ENCODE data around the gene HES6.

The HES6 gene

DNA sequence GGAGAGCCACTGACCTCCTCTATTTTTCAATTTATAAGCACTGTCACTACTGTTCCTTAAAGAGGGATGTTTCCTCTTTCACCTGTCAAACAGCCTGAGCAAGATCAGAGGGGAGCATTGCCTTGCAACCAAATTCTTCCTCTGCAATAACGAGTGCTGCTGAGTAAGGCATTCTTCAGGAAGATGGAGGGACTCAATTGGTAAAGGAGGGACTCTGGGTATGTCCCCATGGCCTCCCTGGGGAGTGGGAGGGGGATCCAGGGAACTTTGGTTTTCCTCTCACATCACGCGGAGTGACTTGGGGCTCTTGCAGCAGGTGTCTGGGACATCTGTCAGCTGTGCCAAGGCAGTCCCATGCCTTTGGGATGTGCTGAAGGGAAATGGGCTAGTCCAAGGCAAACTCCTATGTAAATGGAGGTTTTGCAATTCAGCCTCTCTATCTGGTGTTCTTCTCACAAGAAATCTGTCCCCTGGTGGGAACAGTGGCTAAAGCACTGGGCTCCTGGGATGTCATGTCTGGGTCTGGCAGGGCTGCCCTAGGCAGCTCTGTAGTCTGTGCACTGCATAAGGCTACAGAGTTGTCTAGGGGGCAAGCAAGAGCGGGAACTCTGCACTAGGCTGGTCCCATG, 14.4 kb upstream of the HES6 start:
- no peak for DNase-seq (ENCODE audit: low spot score)

DNA sequence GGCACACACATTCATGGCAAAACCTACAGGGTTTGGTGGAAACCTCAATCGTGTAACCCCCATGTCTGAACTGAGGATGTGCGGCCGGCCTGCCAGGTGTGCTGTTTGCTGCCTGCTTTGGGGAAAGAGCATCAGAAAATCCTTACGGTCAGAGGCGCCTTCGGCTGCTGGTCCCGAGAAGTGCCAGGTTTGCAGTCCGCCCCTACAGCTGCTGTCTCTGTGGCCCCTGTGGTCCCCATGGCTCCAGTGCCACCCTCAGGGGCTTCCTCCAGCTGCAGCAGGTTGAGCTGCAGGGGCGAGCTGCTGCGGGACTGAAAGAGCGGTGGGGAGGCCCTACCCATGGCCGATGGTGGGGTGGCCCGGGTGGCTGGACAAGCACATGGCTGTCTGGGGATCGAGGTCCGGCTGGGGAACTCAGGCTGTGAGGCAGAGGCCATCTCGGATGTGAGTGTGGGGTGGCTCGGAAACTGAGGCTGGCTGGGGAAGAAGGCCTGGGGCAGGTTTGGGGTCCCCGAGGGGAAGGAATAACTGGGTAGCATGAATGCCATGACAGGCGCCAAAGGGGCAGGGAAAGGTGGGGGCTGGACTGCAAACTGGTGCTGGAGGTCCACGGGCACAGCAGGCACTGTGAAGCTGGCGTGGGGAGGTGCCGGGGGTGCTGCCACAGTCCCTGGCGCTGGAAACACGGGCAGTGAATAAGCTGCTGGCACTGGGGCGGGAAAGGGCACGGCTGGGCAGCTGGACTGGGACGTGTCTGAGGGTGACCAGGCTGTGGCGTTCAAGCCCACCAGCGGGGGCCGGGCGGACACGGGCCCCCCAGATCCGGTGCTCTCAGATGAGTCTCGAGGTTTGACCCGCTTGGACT, 13.2 kb upstream of the HES6 start:
- DNase-seq (ENCODE audit: low spot score): no peak

DNA sequence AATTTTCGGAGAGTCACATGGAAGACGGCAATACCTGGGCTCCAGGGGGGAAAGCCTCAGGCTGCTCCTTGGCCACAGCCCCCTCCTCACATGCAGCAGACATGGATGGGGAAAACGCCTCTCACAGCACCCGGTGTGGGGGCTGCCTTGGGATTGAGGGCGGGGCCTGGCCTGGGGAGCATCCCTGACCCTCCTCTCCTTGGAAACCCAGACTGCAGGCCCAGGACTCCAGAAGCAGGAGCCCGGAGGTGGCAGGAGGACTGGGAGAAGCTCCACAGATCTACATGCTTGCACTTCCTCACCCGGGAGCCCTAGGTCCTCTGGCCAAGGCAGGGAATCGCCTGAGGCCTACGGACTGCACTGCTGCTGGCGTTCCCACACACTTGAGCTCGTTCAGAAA, 12.1 kb upstream of the HES6 start:
- no peak for DNase-seq (ENCODE audit: low spot score)

DNA sequence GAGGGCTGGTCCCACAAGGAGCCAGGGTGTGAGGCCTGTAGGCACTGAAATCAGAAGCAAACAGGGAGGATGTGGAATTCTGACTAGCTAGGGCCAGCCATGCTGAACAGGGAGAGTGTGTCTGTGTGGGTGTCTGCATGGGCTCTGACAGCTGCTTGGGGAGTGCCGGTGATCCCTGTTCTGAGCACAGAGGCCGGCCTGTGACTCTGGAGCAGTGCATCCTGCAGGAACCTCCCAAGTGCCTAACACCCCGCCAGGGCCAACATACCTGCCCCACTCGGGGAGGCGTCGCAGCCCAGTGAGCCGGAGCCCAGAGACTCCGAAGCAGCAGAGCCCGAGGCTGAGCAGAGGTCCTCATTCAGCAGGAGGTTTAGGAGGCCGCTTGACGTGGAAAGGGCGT, 11.5 kb upstream of the HES6 start:
- DNase-seq (ENCODE audit: low spot score): no peak

DNA sequence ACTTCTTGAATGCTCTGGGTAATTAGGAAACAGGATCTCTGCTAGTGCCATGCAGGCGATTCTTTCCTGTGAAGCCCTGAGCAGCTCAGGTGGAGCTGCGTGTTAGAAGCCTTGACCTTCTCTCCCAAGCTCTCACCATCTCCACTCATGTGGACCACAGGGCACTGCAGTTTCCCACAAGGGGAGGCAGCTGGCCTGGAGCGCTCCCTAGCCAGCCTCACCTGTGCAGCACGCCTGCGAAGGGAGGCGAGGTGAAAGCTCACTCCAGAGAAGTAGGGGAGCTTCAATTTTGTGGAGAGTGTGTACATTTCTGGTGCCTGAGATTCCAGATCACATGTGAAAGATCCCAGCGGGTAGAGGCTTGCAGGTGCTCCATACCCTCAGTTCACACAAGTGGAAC, 11.1 kb upstream of the HES6 start:
- DNase-seq (ENCODE audit: low spot score): no peak

DNA sequence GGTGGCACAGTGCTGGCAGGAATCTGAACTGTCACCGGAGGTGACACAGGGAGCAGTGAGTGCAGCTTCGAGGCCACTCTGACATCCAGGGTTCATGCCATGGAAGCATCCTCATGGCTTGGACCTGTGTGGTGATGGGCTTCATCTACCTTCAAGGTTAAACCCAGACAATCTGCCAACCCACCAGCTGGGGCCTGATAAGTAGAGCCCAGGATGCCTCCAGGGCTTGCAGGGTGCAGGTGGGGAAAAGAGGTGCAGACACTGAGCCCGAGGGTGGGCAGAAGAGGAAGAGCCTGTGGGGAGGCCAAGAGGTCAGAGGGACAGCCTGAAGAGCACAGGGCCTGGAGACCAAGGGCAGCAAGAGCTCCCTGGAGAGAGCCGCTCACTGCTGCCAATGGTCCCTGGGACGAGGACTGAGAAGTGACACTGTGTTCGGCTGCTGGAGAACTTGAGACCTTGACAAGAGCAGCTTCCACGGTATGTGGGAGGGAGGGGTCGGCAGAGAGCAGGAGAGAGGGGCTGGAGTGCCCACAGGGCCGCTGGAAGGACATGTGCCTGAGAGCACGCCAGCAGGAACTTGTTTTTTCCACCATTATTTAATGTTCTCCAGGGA, 8.1 kb upstream of the HES6 start:
- no peak for DNase-seq (ENCODE audit: low spot score)

DNA sequence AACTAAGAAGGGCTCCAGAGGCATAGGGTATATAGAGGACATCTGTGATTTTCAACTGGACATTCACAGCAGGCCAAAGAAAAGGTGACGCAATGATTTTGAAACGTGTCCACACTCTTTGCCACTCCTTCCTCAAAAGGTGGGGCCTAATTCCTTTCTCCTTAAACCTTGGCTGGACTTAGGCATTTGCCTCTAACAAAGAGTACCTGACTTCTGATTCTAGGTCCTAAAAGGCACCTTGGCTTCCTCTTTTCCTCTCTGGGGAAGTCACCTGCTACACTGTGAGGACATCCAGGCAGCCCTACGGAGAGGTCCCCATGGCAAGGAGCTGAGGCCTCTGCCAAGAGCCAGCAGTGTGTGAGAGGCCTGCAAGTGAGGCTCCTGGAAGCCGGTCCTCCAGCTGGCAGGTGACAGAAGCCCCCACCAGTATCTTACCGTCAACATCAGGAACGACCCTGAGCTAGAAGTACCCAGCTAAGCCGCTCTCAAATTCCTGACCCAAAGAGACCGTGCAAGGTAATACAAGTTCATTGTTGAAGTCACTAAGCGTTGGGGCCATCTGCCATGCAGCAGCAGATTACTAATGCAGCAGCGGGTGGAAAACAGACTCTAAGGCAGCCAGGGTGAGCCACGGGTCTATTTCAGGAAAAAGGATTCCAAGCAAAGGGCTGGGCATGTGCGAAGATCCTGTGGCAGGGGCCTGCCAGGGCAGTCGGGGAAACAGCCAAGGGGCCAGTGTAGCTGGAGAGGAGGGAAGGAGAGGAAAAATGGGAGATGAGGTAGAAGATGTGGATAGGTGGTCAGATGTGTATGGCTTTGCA, 7.4 kb upstream of the HES6 start:
- DNase-seq (ENCODE audit: low spot score): no peak

DNA sequence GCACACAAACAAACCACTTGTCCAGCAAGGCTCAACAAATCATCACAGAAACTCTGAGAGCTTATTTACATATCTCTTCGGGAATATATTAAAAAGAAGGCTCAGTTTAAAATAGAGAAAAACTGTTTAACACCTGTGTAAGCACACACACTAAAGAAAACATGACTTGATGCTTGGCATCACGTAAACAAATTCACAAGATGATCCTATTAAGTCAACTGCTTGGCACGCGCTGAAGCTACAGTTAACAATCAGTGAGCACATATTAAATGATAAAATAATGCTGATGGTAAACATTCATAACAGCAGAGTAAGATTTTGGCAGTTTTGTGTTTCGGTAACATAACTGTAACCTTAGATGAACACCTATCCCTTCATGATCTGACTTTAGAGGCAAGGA, 4.3 kb upstream of the HES6 start:
- no peak for DNase-seq (ENCODE audit: low spot score)

DNA sequence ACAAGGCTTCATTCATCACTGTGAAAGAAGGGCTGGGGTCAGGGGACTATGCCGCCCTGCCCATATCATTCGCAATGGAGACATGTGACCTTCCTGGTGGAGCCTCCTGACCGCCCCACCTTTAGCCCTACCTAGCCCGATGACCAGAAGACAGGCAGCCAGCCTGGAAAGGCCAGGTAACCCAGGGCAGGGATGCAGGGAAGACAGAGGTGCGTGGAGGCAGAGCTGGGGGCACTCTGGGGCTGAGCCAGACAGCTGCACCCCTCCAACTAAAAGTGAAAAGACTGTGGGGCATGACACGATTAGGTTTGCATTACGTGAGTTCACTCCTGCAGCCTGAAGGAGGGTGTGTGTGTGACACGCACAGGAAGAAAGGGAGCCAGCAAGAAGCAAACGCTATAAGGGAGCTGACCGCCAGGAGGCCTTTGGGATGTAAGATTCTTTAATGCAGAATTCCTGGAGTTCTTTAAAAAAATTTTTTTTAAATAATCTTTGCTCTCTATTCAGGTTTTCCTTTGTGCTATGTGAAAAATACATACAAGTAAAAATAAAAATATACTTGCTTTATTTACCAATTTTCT, 3.7 kb upstream of the HES6 start:
- no peak for DNase-seq (ENCODE audit: low spot score)

DNA sequence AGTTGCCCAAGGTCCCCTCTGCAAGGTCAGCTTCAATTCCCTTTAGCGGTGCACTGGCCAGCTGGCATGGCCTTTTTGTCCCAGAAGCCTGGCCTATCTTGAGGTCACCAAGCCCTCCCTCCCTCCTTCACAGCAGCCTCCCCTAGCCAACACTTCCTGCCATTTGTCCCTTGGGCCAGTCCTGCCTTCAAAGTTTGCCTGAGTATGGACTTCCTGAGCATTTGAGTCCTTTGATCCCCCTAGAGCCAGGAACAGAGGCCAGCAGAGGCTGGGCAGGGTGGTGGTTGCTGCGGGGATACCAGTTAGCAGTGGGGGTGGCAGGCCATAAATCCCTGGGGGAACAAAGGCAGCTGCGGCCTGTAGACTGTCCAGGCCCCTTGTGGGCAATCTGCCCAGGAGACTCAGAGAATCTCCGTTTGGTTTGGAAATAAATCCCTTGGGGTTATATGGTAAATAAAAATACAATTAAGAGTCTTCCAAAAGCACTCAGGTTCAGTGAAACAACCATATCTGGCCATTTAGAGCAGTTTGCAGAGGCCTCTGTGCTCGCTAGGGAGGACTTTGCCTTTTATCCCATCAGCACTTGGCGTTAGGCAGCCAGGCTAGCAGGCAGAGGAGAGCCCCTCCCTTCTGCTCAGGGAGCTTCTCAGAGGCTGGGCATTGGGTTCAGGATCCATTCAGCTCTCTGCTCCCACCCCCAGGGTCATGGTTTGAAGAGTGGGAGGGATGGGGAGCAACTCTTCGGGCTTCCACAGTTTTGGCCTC, 3.1 kb upstream of the HES6 start:
- DNase-seq (ENCODE audit: low spot score): no peak

DNA sequence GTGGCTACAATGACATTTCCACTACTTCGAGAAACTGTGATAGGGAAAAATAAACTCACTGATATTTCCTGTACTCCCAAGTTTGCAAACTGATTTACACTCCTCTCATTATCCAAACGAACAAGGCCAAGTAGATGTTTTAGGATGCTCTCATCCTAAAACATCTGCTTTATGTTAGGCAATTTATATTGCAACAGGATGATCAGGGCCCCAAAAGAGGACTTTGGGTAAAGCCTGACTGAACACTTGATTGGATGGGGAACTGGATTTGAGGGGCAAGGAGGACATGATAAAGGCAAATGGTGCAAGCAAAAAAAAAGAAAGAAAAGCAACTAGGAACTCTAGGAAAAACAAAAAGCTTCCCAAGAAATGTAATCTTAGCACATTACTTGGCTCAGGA, 2.1 kb upstream of the HES6 start:
- no peak for DNase-seq (ENCODE audit: low spot score)

DNA sequence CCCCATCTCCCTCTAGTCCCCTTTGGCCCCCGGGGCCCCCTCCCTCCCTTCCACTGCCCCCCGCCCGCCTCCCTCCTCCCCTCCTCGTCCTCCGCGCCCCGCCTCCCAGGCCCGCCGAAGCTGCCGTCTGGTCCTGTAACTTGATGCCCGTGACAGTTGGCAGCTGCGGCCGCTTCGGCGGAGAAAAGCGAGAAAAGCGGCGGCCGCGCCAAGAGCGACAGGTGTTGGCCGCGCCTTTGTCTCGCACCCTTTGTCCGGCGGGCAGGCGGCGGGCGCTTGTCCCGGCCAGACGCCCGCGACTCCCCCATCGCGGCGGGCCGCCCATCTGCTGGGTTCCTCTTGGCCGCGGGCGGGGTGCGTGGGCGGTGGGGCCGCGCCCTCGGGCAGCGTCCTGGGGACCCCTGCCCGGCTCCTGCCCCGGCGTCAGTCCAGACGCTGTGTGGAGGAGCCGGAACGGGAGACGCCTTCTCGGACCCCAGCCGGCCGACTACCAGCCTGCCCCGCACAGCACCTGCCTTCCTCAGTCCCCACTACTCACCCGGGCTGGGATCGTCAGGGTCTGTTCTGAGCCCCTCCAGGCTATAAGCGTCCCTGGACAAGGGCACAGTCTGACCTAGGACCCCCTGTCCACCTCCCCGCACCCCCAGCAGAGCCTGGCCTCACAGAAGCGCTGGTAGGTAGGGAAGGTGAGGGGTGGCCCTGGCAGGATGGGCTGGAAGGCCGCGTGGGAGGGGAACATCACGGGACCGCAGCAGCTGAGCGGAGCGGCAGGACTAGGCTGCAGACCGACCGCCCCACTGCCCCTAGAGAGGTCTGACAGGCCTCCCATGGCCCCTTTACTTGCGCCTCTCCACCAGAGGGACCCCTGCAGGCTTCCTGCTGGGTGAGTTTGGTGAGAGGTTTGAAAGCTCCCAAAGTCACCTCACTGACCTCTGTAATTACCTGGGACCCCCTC, 1.2 kb upstream of the HES6 start:
- DNase-seq (ENCODE audit: low spot score): no peak

DNA sequence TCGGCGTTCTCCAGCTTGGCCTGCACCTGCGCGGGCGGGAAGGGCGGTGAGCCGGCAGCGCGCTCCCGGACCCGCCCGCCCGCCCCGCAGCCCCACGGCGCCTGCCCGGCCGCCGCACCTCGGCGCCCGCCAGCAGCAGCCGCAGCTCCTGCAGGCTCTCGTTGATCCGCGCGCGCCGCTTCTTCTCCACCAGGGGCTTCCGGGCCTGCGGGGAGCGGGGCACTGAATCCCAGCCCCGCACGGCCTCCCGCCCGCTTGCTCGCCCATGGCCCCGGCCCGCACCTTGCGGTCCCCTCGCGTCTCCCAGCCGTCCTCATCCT, 335 bp downstream of the HES6 start:
- DNase-seq (ENCODE audit: low spot score): no peak

DNA sequence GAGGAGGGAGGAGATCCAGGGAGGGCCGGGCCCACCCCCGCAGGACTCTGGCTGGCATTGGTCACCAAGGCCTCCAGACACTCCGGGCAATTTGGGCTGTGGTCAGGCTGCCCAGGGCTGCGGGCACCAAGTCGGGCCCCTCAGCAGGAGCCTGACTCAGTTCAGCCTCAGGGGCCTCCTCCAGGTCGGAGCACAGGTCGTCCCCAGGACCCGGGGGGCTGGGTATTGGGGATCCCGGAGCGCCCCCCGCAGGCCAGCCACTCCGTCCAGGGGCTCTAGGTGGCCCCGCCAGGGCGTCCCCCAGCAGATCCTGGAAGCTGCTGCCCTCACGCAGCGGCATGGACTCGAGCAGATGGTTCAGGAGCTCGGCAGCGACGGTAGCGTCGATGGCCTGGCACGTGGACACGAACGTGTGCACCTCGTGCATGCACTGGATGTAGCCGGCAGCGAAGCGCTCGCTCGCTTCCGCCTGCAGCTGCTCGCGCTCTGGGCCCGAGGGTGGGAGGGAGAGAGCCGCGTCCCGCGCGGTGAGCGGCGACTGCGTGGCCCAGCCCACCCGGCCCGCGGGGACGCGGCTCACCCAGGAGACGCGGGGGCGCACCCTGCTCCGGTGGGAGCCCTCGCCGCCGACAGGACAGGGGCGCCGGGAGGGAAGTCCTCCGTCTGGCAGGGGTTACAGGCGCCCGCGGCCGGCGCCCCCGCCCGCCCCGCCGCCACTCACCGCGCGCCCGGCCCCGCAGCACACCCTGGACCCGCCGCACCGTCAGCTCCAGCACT, 884 bp downstream of the HES6 start:
- no peak for DNase-seq (ENCODE audit: low spot score)

DNA sequence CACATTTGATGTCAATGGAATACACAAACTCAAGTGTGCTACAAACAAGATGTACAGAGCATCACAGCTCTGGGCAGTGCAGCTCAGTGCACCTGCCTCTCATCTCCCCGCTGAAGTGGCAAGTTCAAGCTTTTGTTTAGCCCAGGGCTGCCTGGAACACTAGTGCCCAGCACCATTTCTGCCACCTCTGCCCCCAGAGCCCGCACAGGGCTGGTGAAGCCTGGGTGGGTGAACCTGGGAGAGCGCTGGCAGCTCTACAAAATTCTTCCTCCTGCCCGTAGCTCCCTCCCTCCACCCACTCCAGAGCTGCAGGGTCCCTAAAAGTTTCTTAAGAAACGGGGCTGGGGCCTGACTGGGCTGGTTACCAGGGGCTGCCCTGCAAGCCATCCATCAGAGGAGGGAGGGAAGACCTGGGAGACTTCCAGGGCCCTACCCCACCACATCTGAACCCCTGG, 1.5 kb downstream of the HES6 start:
- no peak for DNase-seq (ENCODE audit: low spot score)

DNA sequence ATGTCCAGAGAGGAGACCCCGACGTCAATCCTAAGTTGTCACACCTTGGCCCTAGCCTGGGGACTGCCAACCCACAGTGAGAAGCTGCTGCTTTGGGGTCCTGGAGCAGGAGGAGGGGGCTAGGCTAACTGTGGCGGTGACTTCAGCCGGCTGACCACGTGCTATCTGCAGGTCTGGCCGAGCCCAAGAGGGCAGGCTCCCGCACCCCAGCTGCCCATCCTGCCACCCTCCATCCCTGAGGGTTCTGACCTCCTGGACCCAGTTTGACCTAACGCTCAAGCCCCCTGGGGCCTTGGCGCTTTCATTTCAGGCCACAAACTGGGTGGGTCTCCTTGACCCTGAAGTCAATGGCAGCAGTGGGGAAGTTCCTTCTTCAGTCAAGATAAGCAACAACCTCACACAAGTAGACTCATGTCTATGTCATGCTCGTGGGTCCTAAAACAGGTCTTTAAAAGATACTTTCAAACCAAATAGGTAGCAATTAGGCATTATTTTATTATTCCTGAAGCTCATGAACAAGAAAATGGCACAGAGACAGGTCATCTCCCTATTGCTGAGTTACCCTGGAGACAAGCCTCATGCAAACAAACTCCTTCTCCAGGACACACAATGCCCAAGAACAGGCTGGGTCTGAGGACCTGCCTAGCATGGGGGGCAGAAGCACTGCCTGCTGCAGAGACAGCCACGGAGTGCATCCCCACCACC, 2.3 kb downstream of the HES6 start:
- no peak for DNase-seq (ENCODE audit: low spot score)

DNA sequence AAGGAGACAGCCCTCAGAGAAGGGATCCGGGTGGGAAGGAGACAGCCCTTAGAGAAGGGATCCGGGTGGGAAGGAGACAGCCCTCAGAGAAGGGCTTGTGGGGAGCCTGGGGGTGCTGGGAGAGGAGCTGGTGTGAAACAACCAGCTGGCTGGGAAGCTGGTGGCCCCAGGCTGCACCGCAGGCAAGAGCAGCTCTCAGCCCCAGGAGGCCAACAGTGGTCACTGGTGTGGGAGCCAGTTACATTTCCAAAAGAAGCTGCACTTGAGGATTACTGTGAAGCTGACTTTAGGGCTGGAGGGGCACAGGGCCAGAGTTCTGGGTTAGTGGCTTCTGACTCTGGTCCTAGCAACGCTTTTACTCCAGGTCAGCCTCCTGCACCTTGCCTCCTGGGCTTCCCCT, 3.3 kb downstream of the HES6 start:
- DNase-seq (ENCODE audit: low spot score): no peak

DNA sequence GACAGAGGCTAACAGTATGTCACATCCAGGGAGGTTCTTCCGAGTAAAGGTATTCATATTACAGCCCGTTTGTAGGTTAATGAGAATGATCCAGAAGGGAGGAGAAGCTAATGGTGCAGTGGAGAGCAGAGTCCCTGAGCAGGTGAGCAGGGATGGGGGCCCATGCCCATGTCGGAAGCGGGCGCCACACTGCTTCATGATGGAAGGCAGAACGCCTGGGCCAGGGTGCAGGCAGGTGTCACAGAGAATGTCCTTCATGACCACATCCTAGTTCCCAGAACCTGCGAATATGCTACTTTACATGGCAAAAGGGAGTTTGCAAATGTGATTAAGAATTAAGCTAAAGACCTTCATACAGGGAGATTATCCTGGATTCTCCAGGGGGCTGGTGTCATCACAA, 4.0 kb downstream of the HES6 start:
- DNase-seq (ENCODE audit: low spot score): no peak

DNA sequence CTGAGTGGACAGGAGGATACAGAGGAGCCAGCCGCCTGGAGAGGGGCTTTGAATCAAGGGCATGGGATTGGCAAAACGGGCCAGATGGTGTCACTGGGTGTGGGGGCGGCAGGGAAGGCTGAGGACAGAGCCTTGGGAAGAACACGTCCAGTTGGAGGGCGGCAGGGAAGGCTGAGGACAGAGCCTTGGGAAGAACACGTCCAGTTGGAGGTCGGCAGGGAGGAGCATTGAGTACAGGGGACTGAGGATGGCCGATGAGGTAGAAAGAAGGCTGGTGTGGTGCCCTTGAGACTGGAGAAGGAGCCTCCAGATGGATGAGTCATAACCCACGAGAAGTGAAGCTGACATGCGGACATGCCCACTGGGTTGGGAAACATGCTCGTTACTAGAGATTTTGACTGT, 4.5 kb downstream of the HES6 start:
- DNase-seq (ENCODE audit: low spot score): no peak

All from Ammon's horn (tissue), 1 donor.